OCI-LY3 (cell line): ENCODE results near the gene PHF21B.

Experiments used
- H2AFZ ChIP-seq: fragments of 200-600, 300-600 bp; shearing (Covaris generic); 2 replicates; pipeline ENCODE4 v1.6.0; 2014; ENCODE audit warnings: antibody characterized with exemption, low read depth, low read length
- H3K27ac ChIP-seq: fragments of 200-600, 300-600 bp; sonication (generic); 2 replicates; pipeline ENCODE4 v1.5.1; 2014; ENCODE audit warnings: mild to moderate bottlenecking, low read length, moderate library complexity, mixed read lengths
- H3K27me3 ChIP-seq: fragments of 200-600, 300-600 bp; sonication (generic); 2 replicates; pipeline ENCODE4 v1.6.1; 2014; ENCODE audit warnings: low read depth, low read length, mixed read lengths
- H3K36me3 ChIP-seq: fragments of 200-600, 300-600 bp; sonication (generic); replicated peaks from 2 replicates; pipeline ENCODE3; 2014; ENCODE audit warnings: low read depth, low read length, mixed read lengths
- H3K4me1 ChIP-seq: fragments of 300-600, 200-600 bp; sonication (generic); 2 replicates; pipeline ENCODE4 v1.6.1; 2014; ENCODE audit warnings: low read length, mixed read lengths
- H3K4me2 ChIP-seq: fragments of 200-600, 300-600 bp; sonication (generic); 2 replicates; pipeline ENCODE4 v1.6.1; 2014; ENCODE audit warnings: low read length, mixed read lengths
- H3K4me3 ChIP-seq: fragments of 300-600, 200-600 bp; sonication (generic); 2 replicates; pipeline ENCODE4 v1.5.1; 2014; ENCODE audit warnings: antibody characterized with exemption, mild to moderate bottlenecking, low read length, moderate library complexity
- H3K79me2 ChIP-seq: fragments of 300-600, 200-600 bp; shearing (Covaris generic); 2 replicates; pipeline ENCODE4 v1.6.1; 2014; ENCODE audit warnings: mild to moderate bottlenecking, low read length, mixed read lengths
- H3K9ac ChIP-seq: fragments of 300-600, 200-600 bp; shearing (Covaris generic); 2 replicates; pipeline ENCODE4 v1.6.0; 2014; ENCODE audit warnings: mild to moderate bottlenecking, low read length, moderate library complexity
- H3K9me3 ChIP-seq: fragments of 200-600, 300-600 bp; shearing (Covaris generic); 2 replicates; pipeline ENCODE4 v1.6.1; 2014; ENCODE audit warnings: low read length, mixed read lengths; ENCODE audit not compliant: insufficient read depth
- H4K20me1 ChIP-seq: fragments of 200-600, 300-600 bp; sonication (generic); 2 replicates; pipeline ENCODE4 v1.6.1; 2016; ENCODE audit warnings: low read length, mixed read lengths; ENCODE audit not compliant: insufficient read depth
- EZH2phosphoT487 ChIP-seq: fragments of 200-600 bp; shearing (Covaris generic); IDR thresholded peaks from 2 replicates; pipeline ENCODE4 v1.6.1; 2018; ENCODE audit warnings: antibody characterized with exemption, mixed run types, low read depth
- TF ChIP-seq, protein P1 (sequence below): fragments of 200-600, 300-600 bp; sonication (generic); IDR thresholded peaks from 2 replicates; pipeline ENCODE4 v1.5.1; 2014; ENCODE audit warnings: antibody characterized with exemption, low read length, low read depth

The PHF21B gene

DNA sequence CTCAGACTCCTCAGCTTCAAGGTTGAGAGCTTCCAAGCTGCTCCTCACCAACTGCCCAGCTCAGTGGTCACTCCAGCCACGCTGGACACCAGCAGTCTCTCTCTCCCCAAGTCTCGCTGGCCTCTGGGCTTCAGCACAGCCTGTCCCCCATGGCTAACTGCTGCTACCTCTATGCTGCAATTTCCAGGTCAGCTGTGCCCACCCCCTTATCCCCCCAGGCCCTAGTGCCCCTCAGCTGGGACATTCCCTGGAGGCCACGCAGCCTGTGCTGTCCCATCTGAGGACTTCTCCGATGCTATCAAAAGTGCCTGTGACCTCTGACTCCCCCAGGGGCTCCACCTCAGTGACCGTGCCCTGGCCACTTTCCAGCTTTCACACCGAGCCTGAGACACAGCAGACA, 37.5 kb upstream of the PHF21B start:
- Histone ChIP-seq H2AFZ (no peak overlapping the region), H3K9me3 (no peaks in the 10 kb centered on the region), H3K9ac (no peak overlapping the region), H4K20me1 (no peaks in the 10 kb centered on the region), H3K27me3 (peaks cover 57% of the 10 kb centered on the region), H3K4me2 (no peak overlapping the region), H3K36me3 (no peaks in the 10 kb centered on the region), H3K4me1 (no peaks in the 10 kb centered on the region), H3K4me3 (no peak overlapping the region), H3K79me2 (no peaks in the 10 kb centered on the region), H3K27ac (no peak overlapping the region)
- no peak for TF ChIP-seq EZH2phosphoT487
- TF ChIP-seq, protein P1, sequence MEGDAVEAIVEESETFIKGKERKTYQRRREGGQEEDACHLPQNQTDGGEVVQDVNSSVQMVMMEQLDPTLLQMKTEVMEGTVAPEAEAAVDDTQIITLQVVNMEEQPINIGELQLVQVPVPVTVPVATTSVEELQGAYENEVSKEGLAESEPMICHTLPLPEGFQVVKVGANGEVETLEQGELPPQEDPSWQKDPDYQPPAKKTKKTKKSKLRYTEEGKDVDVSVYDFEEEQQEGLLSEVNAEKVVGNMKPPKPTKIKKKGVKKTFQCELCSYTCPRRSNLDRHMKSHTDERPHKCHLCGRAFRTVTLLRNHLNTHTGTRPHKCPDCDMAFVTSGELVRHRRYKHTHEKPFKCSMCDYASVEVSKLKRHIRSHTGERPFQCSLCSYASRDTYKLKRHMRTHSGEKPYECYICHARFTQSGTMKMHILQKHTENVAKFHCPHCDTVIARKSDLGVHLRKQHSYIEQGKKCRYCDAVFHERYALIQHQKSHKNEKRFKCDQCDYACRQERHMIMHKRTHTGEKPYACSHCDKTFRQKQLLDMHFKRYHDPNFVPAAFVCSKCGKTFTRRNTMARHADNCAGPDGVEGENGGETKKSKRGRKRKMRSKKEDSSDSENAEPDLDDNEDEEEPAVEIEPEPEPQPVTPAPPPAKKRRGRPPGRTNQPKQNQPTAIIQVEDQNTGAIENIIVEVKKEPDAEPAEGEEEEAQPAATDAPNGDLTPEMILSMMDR = no peak

GRCh38 chr22:45045208-45045607, 35.4 kb upstream of the PHF21B start:
- Histone ChIP-seq H4K20me1 (no peaks in the 10 kb centered on the region), H3K4me1 (no peaks in the 10 kb centered on the region), H3K4me2 (no peak overlapping the region), H3K27ac (no peak overlapping the region), H3K9me3 (no peaks in the 10 kb centered on the region), H3K4me3 (no peak overlapping the region), H2AFZ (no peak overlapping the region), H3K27me3 (peaks cover 39% of the 10 kb centered on the region), H3K79me2 (no peaks in the 10 kb centered on the region), H3K36me3 (no peaks in the 10 kb centered on the region), H3K9ac (no peak overlapping the region)
- TF ChIP-seq, protein P1 = no peak
- no peak for TF ChIP-seq EZH2phosphoT487

DNA sequence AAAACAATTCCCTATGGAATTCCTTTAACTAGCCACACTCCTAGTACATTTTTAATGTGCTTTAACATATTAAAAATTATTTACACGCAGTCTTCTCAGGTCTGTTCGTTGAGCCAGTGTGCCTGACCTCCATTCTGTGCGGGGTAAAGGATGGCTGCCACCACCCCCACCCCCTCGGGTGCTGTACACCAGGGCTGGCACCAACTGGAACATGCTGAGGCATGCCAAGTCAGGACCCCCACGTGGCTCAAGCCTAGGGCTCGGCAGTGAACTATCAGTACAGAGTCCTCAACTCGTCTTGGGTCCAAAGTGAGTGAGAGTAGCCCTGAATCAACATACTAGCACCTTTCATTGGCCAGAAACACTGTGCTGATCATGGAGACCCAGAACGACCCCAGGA, 32.5 kb upstream of the PHF21B start:
- H2AFZ ChIP-seq = no peak overlapping the region
- no peaks in the 10 kb centered on the region for H3K9me3 ChIP-seq
- TF ChIP-seq, protein P1 = no peak
- no peak for TF ChIP-seq EZH2phosphoT487
- no peak overlapping the region for H3K4me3 ChIP-seq
- no peaks in the 10 kb centered on the region for H3K4me1 ChIP-seq
- no peaks in the 10 kb centered on the region for H4K20me1 ChIP-seq
- H3K36me3 ChIP-seq = no peaks in the 10 kb centered on the region
- peaks cover 20% of the 10 kb centered on the region for H3K27me3 ChIP-seq
- no peaks in the 10 kb centered on the region for H3K79me2 ChIP-seq
- no peak overlapping the region for H3K4me2 ChIP-seq
- no peak overlapping the region for H3K9ac ChIP-seq
- H3K27ac ChIP-seq = no peak overlapping the region

- Histone ChIP-seq H4K20me1 (no peaks in the 10 kb centered on the region), H3K79me2 (no peaks in the 10 kb centered on the region), H3K9ac (no peak overlapping the region), H3K27me3 (peaks cover 10% of the 10 kb centered on the region), H3K4me1 (no peaks in the 10 kb centered on the region), H3K36me3 (no peaks in the 10 kb centered on the region), H3K27ac (no peak overlapping the region), H3K4me3 (no peak overlapping the region), H3K4me2 (no peak overlapping the region), H2AFZ (no peak overlapping the region), H3K9me3 (no peaks in the 10 kb centered on the region)
- no peak for TF ChIP-seq EZH2phosphoT487
- TF ChIP-seq, protein P1 = no peak
Measured at GRCh38 chr22:45039133-45039532, 29.3 kb upstream of the PHF21B start.
